Activated T-helper 1 cell treated with anti-CD3 and anti-CD28 coated beads, Interleukin-2, amount 50 U/mL, for 16 hours (primary cell): Measurements from ENCODE around the gene HEMK1.

Source experiments
- DNase-seq, 2 donors: peaks; one replicate each; pipeline ENCODE4 v3.0.0-alpha.2; 2020; ENCODE audit warnings: low read depth in 1 of 2, low spot score in 1 of 2

Gene HEMK1

DNA sequence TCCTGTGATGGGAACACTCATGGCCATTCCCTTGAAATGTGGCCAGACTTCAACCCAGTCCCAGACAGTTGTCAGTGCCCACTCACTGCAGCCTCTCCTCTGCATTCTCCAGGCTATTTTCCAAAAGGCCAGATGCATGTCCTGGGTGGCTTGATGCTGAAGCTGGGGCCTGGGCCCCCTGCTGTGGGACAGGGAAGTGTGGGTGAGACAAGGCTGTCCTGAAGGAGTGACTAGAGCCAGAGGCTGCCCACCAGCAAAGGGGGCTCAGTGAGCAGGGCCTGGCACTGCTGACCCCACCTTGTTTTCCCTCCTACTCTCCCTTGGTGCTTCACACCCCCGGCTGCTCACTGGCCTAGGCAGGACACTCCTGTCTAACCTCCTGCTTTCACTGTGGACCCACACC is 30.4 kb downstream of the HEMK1 start:
- DNase-seq: no peak

DNA sequence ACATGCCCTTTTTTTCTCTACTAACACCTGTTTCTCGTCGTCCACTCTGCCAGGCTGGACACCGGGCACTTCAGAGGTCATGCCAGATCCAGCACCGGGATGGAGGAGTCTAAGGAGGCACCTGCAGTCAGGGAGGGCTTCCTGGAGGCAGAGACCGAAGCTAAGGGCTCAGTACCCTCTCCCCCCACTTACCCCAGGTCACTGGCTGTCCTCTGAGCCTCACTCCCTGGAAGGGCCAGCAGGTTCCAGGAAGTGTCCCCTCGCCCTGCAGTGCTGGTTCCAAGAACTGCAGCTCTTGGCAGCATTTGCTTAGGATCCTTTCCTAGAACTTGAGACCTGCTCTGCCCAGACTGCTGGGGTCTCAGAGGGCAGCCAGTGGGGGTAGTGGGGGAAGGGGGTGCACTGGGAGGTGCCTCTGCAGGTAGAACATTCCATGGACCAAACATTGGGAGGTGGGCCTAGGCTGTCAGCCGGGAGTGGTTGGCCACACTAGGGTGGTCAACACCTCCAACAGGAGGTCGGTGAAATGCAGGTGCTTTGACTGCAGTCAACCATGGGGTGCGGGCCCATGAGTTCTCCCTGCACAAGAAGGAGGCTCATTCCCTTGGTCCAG is 30.9 kb downstream of the HEMK1 start:
- no peak for DNase-seq

DNA sequence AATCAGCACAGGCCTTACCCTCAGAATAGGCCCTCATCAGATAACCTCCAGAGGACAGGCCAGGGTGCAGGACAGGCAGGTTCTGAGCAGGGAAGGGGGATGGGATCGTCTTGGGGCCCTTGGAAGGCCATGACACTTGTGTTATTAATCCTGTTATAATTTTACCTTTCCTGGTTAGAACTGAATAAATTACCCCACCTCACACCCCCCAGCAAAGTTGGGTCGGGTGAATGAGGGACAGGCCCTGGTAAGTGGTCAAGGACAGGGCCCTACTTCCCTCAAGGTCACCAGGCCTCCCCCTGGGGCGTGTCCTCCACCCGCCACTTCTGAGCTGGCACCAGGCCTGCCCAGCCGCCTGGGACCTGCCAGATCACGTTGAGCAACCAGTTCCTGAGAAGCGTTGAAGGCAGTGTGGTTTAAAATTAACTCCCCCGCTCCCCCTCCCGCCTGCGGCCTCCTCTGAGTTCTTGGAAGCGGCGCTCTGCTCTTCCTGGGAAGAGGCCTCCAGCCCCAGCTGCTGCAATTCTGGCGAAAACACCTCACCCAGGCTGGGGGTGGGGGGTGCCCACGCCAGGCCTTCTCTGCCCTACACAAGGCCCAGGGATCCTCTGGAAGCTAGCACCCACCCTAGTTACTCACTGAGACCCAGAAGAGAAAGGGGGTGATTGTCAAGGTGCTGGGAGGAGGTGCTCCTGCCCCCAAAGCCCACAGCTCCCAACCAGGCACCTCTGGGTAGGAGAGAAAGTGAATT is 31.7 kb downstream of the HEMK1 start:
- DNase-seq: peak; percentile 43 to 82

DNA sequence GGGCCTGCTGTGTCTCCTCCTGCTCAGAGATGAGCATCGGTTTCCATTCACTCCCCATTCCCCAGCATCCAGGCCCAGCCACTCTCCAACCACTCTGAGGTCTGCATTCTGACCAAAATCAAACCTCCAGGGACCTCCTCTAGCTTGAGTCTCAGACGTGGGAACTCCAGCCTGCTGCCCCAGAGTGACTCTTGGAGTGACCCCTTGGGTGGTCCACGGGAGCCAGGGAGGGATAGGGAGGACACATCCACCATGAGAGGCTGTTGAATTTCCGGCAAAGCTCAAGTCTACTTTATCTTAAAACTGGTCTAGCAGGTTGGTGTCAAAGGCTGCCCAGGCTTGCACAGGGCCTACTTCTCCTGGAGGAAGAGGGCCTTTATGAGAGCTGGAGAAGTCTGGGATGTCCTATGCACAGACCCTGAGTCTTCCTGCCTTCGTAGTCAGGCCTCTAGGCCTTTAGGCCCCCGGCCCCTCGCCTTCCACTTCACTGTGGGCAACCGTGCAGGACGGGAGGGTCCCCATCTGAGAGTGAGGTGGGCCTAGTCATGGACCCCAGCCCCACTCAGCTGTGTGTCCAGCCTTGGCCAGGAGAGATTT is 33.4 kb downstream of the HEMK1 start:
- DNase-seq: no peak

DNA sequence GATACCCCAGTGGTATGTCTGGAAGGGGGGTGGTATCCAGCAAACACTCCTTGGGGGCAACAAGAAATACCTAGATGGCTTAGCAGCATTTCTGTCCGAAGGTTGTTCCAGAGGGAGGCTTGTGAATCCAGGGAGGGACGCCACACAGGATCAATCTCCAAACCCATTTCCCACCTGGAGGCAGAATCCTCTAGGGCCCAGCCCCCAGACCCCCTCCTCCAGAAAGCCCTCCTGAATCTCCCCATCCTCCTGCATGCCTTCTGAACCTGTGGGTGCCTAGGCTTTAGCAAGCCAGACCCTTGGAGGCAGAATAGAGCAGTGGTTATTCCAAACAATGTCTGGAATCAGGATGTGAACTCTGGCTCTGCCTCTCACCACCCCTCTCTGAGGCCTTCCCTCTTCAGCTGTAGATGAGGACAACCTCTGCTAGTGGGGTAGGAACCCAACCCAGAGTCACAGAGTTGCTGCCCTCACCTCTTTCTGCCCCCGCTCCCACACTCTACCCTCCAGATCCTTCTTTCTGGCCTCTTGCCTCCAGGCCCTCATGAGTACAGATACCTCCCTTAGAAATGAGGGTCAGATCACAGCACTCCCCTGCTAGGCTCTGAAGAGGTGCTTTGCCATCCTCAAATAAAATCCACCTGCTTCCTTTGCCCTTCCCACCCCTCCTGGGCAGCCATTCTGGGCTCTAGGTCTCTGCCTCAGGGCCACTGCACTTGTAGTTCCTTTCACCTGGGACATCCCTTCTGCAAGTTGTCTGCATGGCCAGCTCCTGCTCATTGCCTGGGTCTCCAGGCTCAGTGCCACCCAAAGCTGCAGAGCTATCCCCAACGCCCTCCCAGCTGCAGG is 34.2 kb downstream of the HEMK1 start:
- no peak for DNase-seq

DNA sequence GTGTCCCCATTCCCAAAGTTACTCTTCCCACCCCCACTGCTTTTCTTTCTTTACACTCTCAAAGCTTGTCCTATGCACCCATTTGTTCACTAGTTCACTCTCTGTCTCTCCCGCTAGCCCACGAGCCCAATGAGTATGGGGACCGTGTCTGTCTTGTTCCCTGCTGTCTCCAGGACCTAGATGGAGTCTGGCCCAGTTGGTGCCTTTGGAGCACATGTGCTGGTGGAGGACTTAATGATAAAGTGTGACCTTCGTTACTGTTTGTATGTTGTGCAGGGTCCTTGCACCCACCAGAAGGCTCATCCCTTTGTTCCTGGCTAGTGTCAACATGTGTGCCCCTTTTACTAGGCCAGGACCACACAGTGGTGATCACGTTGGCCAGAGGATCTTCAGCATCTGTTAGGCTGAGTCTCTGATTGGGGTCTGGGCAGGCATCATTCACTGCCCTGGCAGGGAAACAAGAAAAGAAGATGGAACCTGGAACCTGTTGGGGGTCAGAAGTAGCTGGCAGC is 34.8 kb downstream of the HEMK1 start:
- DNase-seq: no peak

DNA sequence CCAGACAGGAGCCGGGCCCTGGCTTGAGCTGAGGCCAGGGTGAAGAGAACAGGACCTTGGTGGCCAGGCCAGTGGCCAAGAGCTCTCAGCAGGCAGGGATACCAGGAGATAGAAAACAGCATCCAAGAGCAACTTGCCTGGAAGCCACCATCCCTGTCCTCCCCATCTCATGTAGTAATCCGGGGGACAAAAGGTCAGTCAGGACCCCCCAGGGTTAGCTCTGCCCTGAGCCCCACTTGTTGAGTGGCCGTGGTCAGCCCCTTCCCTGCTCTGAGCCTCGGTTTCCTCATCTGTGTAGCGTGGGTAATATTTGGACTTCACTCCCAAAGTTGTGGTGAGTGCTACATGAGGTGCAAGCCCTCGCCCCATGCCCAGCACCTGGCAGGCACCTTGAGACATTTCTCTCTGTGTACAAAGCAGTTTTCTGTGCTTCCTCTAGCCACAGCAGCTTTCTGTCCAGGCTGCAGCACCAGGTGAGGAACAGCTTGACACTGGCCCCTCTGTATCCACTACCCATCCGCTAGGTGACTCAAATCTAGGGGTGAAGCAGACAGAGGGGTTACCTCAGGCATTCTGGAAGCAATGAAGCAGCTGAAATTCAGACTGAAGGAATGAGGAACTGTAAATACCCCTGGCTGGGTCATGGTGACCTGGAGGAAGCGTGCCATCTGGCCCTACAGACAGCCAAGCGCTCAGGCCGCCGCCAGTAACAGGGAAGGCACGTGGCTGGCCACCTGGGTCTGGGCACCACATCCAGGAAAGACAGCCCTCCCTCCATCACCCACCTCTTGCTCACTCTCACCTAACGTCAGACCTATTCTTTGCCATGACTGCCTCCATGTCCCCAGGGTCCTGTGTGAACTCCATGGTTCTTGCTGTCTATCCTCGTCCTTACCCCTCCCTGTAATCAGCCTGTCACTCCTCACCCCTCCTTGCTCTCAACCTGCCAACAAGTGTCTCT is 35.6 kb downstream of the HEMK1 start:
- DNase-seq: no peak

DNA sequence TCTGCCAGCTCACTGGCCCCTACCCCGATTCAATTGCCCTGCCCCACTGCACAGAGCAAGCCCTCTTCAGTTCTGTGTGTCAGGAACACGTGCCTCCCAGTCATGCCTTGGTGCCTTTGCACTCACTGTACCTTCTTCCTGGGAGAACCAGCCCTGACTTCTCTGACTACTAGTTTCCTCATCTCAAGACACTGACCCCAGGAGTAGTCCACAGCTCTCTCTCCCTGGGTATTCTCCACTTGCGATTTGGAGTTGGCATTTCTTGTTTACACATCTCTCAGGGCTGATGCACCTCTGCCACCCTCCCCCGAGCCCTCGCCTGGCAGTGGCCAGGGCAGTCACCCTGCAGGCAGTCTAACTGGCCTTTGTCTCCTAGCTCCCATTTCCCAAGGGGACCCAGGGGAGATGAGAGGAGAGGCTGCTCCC is 36.6 kb downstream of the HEMK1 start:
- DNase-seq: no peak

DNA sequence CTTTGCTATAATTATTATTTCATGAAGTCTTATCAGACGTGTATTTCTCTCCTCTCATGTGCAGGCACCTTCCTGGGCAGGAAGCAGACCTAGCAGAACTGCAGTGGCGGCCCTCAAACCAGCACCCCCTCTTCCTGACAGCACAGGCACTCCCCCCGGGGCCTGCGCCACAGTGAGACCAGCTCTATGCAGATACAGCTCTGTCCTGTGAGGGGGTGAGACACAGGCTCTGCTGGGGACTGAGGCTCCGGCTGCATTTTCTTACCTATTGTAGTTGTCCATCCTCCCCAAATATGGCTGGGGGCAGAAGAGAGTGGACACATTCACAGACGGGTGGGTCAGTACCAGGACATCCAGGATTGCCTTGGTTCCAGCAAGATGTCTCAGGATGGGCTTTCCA is 37.3 kb downstream of the HEMK1 start:
- no peak for DNase-seq

DNA sequence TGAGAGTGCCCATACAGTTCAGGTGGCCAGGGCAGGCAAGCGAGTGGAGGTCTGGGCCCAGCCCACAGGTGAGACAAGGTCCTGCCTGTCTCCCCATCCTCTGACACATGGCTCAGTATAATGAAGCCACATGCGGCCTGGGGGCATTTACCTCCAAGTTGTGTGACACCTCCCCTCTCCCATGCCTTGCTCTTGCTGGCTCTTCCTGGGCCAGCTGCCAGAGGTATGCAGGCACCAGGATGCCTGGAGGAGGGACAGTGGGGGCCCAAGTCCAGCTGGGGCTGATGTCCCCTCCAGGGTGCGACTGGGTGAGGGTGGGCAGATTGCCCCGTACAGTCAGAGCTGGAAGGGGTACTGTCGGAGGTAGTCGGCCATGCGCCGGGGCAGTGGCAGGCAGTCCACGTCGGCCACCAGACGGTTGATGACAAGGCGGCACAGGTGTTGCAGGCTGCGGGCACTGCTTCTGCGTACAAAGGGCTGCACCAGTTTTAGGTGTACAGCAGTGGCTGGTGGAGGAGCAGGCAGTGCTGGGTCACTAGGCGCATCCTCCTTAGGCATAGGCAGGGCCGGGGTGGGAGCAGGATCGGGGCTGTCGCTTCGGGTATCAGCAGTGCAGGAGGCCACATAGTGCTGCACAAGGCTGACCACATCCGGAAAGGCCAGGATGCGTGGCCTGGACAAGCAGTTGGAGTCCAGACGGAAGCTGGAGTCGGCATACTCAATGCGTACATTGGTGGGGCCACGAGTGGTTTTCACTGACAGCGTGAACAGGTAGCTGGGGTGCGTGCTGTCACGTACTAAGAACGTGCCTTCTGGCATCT is 38.2 kb downstream of the HEMK1 start:
- no peak for DNase-seq

DNA sequence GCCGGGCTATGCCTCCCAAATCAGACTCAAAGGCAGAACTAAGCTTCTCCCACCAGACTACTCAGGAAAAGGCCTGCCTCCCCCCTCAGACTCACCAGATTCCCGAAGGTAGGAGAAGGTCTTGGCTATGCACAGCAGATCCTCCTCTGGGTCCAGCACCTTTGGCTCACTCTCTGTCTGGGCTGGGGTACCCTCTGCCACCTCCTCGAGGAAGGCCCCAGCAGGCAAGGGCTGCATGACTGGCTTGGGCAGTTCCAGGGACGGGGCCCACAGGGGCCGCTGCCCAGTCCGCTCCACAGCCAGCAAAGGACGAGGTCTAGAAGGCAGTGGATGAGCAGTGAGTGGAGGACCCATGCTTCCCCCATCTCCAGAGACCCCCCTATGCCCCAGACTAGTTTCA is 39.0 kb downstream of the HEMK1 start:
- no peak for DNase-seq

DNA sequence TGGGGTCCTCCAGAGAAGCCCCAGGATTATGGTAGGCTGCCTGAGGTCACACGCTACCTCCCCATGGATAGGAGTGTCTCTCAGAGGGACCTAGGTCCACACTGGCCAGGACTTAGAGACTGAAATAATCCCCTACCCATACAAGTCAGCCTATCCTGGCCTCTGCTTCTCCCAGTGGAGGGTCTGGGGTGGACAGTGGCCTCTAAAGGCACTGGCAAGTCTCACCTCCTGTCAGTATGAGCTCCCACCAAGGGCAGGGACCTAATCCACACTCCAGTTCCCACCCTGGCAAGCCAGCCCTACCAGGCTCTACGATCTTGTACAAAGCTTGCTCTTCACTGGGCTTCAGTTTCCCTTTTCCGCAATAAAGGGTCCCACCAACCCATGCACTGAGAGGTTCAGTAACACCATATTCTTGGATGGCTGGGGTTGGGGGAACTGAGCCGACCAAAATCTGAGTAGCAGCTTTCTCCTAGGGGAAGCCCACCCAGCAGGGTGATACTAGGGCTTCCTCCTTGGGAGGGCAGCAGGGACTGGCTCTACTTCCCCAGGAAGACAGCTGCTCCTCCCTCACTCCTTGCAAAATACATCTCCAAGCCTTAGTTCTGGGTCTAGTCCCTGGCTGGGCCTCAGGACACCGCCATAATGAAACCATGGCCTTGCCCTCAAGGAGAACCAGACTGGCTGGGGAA is 39.9 kb downstream of the HEMK1 start:
- no peak for DNase-seq

DNA sequence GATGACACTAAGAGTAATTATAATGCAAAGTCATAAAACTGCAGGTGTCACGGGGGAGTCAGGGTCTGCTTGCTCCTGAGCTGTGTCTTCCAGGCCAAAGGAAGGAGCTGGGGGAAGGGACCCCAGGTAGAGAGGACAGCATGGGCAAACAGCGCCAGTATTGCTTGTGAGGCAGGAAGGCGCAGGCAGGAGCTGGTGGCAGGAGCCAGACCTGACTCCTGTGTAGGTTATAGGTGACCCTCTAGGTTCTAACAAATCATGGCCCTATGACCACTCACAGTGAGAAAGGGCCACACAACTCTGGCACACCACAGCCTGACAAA is 40.4 kb downstream of the HEMK1 start:
- DNase-seq: no peak

DNA sequence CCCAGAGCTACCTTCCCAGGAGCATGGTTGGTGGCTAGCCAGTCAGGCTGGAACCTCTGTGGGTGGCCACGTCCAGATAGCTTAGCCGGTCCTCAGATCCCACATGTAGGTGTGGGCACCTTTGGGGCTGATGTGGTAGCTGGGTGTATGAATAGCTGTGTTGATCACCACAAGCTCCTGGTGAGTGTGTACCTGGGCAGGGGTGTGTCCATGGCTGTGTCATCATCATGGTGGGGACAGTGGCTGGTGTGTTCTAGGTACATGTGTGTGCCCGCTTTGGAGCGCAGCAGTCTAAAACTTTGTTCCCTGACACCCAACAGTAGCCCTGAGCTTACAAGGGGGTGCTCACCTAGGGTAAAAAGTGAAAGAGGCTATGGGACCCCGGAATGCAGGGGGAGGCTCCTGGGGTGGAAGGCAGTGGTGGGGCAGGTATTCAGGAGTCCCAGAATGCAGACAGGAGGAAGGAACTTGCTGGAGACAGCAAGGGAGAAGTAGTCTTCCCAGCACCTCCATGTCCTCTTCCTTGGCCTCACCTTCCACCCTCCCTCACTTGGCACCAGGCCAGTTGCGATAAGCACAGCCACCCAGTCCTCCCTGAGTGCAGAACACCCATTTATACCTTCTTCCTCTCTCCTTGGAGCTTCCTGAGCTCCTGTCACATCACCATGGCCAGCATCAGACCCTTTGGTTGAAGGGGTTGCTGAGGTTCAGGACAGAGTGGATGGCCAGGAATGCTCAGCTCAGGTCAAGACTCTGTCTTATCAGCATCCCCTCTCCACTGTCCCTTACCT is 41.1 kb downstream of the HEMK1 start:
- no peak for DNase-seq

DNA sequence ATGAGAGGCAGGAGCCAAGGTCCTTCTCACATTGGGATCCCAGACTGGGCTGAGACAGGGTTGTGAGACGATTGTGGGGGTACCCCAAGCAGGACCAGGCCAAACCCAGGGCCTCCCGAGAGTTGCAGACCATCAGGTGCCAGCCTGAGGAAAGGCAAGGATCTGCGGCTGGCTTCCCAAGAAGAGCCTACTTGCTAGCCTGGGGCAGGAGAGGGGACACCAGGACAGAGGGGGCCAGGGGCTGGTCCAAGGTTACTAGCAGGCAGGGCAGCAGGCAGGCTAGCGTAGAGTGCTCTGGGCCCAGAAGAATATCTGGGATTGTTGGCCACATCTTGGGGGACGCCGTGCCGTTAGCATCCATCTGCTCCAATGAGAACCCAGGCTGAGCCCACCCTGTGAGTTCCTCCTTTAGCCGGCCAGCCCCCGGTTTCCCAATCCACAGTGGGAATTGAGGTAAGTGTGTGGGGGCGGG is 41.7 kb downstream of the HEMK1 start:
- DNase-seq: no peak

DNA sequence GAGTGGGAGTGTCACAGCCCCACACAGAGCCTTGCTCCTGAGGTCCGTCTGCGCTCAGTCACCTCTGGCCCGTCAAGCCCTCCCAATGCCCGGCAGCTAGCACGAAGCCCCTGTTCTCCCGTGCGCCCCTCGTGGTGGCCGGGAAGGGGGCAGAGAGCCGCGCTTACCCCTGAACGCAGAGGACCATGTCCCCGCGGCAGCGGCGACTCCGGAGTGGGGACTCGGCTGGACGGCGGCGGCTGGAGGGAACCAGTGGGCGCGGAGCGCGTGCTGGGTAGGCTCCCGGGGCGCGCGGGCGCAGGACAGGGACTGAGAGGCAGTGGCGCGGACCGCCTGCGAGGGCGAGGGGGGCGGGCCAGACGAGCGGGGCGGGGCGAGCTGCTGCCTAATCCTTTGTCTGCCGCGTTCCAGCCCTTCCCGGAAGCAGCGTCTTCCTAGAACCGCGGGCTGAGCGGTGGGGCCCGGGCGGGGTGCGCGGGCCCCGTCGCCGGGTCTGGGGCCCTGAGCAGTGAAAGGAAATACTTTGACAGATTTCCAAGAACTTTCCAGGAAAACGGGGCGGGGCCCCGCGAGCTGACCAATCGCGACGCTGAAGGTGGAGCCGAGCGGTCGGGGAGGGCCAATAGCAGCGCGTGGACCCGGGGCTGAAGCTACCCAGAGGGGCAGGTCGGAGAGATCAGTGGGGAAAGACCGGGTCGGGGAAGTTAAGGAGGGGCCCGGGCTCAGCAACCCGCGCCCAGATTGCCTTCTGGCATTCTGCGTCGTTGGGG is 42.3 kb downstream of the HEMK1 start, which contains the start of gene CISH:
Gene CISH, minus strand, starts transcription at position 311 of the 770 bp plus-strand sequence. Its CDS starts 124 bp downstream, at position 187.
- peak; percentile 81 to 94 for DNase-seq

DNA sequence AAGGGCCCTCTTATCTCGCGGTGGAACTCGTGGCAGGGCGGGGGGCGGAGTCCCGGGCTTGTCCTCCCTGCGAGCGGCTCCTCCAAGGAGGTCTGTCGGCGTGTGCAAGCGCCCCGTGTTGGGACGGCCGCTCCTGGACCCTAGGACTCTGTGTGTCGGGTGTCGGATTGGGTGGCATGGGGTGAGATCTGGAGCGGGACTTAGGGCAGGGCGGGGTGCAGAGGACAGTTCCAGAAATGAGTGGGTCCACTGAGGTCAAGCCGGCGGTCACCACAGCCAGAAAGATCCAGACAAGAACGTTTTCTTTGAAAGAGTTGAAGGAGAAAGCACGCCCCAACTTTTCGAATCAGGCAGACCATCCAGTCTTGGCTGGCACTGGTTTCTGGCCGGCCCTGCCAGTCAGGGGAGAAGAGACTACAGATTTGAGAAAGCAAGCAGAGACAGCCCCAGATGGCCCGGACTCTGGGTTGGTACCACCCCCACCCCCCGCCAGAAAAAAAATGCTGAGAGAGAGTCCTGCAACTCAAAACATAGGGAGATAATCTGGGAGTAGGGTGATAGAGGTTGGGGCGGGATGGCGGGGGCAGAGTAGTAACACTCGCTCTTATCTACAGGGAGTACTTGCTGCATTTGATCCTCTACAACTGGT is 43.0 kb downstream of the HEMK1 start:
- no peak for DNase-seq
